ENCODE measurements around the gene RESP18.
"Not testable (repeated sequence)": the region's sequence is repeated elsewhere in the genome, so short reads cannot be mapped to it uniquely, and the experiment has no call there.

Gene RESP18

DNA sequence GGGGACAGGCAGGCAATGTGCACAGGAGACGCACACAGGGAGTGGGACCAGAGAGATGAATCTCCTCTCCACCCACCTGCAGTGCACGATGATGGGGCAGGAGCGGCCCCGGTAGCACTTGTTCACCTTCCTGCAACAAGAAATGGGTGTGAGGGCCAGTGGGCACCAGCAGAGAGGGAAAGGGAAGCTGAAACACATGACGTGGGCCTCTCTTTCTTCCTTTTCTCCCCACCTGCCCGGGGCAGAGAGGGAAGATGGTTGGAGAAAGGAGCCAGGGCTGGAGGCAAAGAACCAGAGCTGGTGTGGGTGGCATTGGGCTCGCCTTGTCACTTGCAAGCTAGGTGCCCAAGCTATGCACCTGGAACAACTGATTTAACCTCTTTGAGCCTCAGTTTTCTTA, 41.1 kb downstream of the RESP18 start:
- no peak for DNase-seq

DNA sequence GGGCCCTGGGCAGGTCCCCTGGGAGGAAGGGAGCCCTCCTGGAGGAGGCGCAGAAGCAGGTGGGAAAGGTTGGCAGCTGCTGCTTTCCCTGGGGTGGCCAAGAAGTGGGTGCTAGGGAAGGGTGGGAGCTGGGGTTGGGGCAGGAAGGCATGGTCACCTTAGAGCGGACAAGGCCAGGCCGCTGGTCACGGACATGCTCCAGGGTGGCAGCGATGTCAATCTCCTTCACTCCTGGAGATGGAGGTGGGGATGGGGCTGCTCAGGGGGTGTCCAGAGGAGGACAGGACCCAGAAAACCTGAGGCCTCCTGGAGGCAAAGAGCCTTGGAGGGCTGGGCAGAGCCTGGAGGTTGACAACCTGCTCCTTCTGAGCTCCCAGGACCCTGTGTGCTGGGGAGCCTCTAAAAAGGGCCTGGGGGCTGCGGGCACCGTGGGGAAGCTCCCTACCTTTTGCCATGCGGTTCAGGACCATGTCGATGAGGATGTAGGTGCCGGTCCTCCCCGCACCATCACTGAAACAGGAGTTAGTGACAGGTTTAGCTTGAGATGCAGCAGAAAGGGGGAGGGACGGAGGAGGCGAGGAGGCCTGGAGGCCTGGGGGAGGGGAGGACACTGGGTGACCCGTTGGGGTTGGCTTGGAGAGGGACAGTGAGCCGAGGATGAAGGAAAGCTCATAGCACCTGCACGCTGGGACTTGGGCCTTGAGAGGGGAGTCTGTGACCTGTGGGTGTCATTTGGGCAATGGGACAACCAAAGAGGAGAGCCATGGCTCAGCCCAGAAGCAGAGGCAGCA, 42.0 kb downstream of the RESP18 start:
- DNase-seq = no peak

DNA sequence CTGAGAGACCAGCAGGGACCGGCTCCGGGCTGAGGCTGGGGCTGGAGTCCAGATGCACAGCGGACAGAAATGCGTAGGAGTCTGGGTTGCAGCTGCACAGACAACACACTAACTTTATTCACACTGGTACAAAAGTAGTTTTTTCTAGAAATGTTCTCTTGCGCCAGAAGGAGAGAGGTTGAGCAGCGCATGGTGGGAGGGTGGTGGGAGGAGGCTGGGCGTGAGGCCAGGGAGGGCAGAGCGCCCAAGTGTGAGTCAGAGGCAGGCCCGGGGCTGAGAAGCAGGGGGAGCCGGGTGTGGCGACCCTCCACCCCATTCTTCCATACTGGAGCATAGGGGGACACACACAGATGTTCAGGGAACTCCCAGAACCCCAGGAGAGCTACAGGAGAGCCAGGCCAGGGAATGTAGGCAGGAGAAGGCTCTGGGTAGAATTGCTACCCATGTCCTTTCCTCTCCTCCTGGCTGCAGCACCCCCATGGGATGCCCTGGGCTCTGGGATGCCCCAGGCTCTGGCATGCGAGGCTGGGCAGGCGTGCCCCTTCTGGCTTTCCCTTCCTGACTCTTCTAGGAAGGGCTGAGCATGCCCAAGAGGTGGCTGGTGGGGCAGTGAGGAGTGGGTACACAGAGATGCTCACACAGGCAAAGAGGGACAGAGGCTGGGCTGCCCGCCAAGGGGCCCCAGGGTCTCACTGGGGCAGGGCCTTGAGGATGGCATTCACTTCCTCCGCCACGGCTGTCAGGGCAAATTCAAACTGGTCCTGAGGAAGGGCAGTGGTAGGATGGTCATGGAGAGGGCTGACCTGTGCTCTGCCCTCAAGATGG, 42.8 kb downstream of the RESP18 start:
- DNase-seq = no peak

DNA sequence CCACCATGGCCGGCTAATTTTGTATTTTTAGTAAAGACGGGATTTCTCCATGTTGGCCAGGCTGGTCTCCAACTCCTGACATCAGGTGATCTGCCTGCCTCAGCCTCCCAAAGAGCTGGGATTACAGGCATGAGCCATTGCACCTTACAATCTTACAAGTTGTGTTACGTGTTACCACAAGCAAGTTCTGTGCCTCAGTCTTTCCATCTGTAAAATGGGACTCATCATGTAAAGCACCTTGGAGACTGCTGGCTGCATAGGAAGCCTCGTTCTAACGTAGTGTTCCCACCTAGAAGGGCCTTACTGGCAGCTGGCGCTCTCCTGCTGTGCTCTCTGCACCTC, 43.4 kb downstream of the RESP18 start:
- DNase-seq = no peak

DNA sequence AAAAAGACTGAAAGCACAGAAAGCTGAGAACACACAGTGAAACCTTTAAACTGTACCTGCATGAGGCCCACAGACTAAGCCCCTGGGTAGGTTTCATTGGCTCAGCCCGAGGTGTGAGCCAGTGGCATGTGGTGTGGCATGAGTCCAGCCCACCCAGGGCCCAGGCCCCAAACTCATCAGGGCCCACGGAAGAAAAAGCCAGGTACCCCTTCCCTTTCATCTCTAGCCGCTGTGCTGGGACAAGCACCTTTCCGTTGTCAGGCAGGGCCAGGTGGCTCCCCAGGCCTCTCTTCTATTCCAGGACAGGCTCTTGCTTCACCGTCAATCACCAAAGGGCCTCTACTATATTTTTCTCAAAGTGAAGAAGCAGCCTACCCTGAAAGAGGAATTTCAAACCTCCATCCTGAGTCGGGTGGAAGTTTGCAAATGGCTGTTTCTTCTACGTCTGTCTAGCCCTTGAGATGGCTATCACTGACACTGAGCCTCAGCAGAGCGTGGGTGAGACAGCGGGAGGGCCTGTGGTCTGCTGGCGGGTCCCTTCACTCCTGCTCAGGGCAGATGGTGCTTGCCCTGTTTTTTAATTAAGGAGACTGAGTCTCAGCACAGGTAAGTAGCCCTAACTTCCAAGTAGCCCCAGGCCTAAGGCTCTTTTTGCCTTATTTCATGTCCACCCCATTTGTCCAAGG, 44.8 kb downstream of the RESP18 start:
- no peak for DNase-seq

DNA sequence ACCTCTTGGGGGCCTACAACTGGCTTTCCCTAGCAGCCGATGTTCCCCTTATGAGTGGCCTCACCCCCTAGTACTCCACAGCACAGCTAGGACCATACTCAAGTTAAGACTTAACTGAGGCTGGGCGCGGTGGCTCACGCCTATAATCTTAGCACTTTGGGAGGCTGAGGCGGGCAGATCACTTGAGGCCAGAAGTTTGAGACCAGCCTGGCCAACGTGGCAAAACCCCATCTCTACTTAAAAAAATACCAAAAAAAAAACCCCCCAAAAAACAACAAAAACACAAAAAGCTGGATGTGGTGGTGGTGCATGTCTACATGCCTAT, 45.5 kb downstream of the RESP18 start:
- DNase-seq = not testable (repeated sequence)

DNA sequence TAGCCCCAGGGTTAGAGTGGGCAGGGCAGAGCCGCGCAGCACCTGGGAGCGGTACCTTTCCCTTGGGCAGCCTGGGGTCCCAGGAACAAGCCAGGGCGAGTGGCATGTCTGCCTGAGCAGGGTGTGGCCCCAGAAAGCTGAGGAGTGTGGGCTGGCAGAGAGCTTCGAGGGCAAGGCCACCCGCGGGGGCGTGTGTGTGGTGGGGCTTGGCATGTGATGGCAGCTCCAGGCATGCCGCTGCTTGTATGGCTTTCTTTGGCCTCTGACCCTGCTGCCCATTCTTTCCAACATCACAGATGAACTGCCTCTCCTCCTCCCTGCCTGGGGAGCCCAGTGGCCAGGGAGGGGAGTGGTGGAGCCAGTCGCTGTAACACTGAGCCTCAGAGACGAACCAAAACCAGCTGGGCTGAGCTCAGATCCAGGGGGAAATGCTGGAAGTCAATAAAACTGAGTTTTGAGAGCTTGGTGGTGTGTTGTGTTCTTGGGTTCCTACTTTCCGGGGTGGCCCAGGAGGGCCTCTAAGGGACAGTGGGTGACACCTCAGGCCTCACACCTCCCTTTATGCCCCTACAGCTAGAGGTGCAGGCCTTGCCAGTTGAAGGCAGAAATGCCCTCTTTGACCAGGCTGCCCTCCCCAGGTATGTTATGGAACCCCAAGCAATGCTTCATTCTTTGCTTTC, 46.0 kb downstream of the RESP18 start:
- no peak for DNase-seq

DNA sequence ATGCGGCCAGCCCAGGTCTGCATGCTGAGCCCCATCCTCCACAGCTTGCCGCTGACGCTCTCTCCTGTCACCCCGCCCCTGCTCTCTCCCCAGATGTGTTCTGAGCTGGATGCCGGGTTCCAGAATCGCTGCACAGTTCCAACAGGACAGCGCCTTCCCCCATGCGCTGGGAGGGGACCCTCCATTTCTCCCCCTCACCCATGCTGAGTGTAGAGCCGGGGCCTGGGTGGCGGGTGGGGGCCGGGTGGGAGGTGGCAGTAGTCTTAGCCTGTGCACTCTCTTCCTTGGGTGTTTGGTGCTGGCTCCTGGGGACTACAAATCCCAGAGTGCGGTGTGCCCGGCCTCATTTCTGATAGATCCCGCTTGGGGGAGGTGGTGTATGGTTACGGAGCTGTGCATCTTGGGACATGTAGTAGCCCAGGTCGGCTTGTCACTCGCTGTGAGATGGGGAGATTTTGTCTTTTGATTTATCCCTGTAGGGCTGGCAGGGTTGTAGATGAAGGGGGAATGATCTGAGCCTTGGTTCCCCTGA, 46.6 kb downstream of the RESP18 start:
- DNase-seq = no peak

DNA sequence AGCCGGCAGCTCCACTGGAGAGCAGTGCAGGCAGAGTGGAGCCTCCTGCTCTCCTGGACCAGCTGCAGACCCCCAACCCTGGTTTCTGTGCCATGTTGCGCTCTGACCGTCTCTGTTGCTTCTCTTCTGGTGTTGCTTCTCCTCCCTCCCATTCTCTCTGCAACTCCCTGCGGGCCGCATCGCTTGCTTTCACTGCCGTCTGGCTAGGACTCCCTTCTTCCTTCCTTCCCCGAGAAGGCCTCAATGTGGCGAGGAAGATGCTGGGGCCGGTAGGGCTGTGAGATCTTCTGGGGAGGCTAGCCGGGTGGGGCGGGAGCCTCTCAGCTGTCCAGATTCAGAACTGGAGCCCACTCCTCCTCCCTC, 47.2 kb downstream of the RESP18 start:
- no peak for DNase-seq

DNA sequence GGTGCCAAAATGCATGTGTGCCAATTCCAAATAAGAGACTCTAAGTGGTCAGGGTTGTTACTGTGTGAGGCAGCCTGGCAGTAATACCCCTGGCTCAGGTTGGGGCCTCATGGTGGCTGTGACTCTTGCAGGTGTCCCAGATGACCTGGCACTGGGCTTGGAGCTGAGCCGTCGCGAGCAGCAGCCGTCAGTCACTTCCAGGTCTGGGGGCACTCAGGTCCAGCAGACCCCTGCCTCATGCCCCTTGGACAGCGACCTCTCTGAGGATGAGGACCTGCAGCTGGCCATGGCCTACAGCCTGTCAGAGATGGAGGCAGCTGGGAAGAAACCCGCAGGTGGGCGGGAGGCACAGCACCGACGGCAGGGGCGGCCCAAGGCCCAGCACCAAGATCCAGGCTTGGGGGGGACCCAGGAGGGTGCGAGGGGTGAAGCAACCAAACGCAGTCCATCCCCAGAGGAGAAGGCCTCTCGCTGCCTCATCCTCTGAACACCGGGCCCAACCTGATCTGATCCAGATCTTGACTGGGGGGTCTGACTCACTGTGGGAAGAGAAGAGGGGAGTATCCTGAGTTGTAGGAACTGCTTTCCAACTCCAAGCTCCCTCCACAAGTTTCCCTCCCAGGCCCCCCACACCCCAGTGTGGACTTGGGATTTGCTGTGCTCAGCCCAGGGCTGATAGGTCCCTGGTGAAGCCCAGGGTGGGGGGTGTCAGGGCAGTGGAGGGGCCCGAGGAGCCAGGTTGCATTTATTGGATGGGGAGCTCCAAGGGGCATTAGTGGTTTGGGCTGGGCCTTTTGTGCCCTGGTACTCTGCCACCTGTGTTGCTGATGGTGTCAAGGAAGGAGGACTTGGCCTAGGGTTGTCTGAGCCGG, 47.8 kb downstream of the RESP18 start:
- DNase-seq = no peak

DNA sequence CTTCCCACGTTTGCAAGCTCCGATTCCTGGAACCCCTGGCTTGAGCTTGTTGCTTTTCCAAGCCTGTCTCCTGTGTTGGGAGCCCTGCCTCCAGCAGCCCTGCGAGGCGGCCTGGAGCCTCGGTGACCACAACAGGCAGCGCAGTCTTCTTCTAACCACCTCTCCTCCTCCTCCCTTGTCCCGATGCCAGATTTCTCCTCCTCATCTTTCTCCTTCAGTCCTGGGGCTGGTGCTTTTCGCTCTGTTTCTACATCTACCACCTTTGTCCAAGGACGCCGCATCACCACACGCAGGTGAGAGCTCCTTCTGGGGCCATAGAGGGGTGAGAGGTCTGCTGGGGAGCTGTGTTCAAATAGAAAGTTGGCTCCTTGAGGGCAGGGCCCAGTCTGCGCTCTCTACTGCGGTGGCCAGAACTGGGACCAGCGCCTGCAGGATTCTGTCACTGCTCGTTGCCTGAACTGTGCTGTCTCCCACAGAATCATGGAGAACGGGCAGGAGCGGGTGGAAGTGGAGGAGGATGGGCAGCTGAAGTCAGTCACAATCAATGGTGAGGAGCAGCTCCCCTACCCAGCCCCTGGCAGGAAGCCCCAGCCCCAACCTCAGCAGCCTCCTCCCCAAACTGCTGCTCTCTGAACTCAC, 49.5 kb downstream of the RESP18 start:
- no peak for DNase-seq

DNA sequence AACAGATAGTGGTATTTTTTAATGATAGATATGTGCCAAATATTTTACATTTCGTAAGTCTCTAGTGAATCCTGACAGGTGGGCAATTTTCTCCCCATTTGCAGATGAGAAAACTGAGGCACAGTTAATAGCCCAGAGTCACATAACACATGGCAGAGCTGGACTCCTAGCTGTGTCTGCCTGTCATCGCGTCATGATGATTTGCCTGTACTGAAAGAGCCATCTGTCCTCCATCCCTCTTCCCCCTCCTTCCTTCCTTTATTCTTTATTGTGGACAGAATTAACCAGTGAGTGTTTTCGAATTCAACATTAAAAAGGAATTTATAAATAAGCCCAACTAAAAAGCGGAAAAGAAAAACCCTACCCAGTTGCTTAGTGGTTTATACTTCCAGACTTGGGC, 50.2 kb downstream of the RESP18 start:
- DNase-seq = no peak

DNA sequence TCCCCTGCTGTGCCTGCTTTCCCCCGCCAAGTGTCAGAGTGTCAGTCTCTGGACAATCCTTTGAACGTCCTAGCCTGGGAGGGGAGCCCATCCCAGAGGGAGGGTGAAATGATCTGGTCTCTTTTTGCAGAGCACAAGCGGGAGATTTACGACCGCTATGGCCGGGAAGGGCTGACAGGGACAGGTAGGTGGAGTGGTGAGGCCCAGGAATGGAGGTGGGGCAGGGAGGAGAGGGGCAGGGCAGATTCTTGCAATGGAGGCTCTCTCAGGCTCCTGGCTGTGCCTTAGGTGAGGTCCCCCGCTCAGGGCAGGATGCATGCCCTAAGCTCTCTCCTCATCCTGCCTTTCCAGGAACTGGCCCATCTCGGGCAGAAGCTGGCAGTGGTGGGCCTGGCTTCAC, 51.0 kb downstream of the RESP18 start:
- DNase-seq = no peak

DNA sequence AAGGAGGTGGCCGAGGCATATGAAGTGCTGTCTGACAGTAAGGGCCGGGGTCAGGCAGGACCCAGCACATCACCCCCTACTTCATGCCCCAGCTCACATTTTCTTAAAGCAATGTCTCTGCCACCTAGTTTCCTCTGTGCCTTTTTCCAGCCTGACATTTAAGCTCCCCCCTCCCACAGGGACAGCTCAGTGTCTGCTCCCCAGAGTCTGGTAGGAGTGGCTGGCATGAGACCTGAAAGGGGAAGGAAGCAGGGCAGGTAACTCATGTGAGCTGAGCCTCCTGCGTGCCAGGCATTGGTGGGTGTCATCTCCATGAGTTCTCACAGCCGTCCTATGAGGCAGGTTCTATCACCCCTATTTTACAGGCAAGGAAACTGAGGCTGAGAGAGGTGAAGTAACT, 51.9 kb downstream of the RESP18 start:
- DNase-seq = no peak

DNA sequence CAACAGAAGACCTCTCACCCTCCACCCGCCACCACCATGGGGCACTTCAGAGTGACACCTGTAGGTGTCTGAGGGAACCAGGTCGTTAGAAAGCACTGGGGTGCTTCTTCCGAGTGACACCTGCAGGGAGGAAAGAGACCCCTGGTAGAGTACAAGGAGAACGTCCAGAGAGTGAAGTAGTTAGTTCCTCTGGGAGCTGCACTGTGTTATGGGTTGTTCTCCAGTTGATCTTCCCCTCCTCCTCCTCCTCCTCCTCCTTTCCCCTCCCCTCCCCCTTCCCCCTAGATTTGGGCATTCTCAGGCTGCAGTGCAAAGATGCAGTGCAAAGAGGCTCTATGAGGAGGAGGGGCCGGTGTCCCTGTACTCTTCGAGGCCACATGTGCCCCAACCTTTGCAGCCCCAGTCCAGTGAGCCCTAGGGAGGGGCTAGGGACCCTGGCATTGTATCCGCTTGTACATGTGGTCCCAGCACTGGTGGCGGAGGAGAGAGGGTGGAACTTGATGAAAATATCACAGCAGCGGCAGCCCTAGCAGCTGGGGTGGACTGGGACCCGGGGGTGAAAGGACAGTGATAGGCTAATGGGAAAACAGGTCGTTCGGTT, 52.5 kb downstream of the RESP18 start:
- DNase-seq = no peak

DNA sequence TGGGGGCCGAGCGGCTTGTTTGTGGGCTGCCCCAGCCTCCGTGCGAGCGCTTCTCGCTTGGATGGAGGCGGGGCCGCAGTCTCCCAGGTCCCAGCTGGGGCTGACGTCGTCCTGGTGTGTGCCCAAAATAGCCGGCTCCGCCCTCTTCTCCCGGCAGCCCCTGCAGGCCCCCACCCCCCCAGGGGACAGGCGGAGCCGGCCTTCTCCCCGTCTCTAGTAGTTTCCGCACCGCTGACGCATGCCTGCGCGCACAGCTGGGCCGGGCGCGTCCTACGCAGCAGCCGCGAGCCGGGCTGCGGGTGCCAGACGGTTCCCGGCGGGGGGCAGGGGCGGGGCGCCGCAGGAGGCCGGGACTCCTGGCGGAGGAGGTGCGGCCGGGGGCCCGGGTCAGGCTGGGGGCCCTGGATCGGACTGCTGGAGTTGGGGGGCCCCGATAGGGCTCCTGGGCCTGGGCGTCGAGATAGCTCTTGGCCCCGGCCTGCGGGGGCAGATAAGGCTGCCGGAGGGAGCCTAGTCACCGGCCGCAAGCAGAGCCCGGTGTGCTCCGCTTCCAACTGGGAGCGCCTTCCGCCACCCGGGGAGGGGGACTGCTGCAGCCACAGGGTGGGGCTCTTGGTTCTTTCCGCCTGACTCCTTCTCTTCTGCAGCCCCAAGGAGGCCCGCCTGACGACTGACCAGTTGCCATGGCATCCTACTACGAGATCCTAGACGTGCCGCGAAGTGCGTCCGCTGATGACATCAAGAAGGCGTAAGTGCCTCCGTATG, 53.2 kb downstream of the RESP18 start, which contains the start of gene DNAJB2:
Gene DNAJB2, plus strand, starts transcription at position 216 of the 765 bp plus-strand sequence. Its CDS starts 468 bp downstream, at position 684.
- peak; percentile 98 to 99 for DNase-seq

DNA sequence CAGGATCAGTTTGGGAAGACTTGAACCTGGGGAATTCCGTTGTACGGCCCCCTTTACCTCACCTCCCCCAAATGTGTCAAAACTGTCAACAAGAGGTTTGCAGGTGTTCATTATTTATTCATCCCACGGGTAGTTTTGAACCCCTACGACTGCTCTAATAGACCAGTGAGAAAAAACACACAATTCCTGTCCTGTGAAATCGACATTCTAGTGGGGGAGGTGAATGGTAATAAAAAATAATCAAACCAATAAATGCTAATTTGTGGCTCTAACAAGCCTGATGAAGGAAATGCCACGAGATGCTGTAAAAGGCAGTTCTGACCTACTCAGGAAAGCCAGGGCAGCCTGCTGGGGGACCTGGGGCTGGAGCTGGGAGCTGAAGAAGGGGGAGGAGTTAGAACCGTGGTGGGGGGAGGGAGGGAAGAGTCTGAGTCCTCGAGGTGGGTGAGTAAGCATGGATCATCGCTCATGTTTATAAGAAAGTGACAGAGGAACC, 53.8 kb downstream of the RESP18 start:
- no peak for DNase-seq

DNA sequence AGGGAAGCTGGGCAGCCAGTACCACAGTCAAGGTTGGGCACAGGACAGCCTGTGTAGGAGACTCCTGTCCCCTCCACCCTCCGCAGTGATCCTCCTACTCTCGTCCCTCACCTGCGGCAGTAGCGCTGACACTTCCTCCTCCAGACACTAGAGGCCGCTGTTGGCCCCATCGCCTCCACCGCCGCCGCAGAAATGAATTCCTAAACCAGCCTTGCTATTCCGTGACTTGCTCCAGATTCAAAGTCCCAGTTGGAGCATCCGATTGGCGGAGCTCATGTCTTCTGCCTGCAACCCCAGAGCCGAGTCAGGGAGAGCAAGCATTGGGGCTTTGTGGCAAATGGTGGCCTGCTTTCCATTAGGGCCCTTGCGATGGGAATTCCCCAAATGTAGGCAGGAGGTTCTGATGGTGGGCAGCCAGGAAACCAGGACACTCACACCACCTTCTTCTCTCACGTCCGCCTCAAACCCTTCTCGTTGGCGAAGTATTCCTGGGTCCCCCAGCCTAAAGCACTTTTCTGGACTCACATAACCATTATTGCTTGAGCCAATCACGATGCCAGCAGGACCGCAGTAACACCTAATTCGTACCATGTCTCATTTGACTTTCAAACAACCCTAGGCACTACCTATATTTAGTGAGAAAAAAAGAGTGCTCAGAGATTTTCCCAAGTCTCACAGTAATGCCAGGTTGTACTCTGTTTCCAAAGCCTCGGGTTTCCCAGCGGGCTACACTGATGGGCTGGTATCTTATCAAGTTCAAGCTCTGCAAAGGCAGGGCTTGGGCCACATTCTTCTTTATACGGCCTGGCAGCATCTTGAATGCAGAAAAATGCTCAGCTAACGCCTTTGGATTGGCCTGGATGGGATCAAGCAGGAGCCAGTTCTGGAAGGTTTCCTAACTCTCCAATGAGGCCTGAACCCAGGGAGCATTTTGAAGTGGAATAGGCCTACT, 54.6 kb downstream of the RESP18 start:
- DNase-seq = peak; percentile 89 to 90
